Activated naive CD4-positive, alpha-beta T cell treated with anti-CD3 and anti-CD28 coated beads for 36 hours (primary cell): ENCODE data around the gene VSNL1. TPM values are rescaled to one million over a fixed set of nuclear protein-coding genes. Genes with fewer than 3 reads are reported as not detected.

Source experiments
- CTCF ChIA-PET: fragments of 350-600 bp; sonication (Branson Sonifier 250); formaldehyde crosslinking; loops from one replicate; lab custom pipeline; 2021; ENCODE audit warnings: antibody characterized with exemption; lab: Charles Lee
- DNase-seq: peaks from one replicate; pipeline ENCODE4 v3.0.0-alpha.2; 2020
- H3K27ac Mint-ChIP-seq: one replicate; pipeline ENCODE4 v1.8.0; 2021; ENCODE audit warnings: mild to moderate bottlenecking, mixed read lengths
- H3K27me3 Mint-ChIP-seq: one replicate; pipeline ENCODE4 v1.8.0; 2021; ENCODE audit warnings: low read depth, mixed read lengths
- H3K36me3 Mint-ChIP-seq: one replicate; pipeline ENCODE4 v1.8.0; 2021; ENCODE audit warnings: low read depth, mixed read lengths
- H3K4me1 Mint-ChIP-seq: one replicate; pipeline ENCODE4 v1.8.0; 2021; ENCODE audit warnings: low read depth, mixed read lengths
- H3K4me3 Mint-ChIP-seq: one replicate; pipeline ENCODE4 v1.8.0; 2021; ENCODE audit warnings: mild to moderate bottlenecking, moderate library complexity, mixed read lengths
- H3K9me3 Mint-ChIP-seq: one replicate; pipeline ENCODE4 v1.8.0; 2021; ENCODE audit warnings: mixed read lengths
- intact Hi-C: fragments of 100-400 bp; cut with micrococcal nuclease; formaldehyde crosslinking; loops from one replicate; pipeline ENCODE4 v1.15.1; 2023
- total RNA-seq, 2 experiments: library from RNA; stranded (reverse); gene quantifications; one replicate each; pipeline ENCODE4 v1.2.3, GENCODE V29; 2021

Gene VSNL1
- total RNA-seq, 2 experiments from 2014 or later: not detected

DNA sequence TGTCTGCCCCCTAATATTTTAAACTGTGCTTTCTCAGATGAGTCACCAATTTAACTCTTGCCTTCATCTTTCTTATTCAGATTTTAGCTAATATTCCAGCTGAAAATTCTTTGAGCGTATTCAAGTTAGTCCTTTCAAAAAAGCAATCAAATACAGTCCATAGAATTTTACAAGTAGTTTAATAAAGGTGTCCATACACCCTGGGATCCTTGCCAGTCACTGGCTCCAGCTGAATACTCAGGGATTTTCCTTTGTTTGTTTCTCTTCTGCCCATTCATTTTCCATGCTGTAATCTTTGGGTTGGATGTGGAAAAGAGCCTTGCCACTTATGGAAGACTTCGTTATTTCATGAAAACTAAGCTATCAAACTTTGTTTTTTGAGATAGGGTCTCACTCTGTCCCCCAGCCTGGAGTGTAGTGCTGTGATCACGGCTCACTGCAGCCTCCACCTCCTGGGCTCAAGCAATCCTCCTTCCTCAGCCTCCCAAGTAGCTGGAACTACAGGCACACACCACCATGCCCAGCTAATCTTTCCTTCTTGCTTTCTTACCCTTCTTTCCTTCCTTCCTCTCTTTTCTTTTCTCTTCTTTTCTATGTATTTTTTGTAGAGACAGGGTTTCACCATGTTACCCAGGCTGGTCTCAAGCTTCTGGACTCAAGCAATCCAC is 34.0 kb downstream of the VSNL1 start:
- Mint-ChIP-seq H3K27me3 (peaks cover 6% of the 10 kb centered on the region), H3K27ac (no peak overlapping the region), H3K36me3 (no peaks in the 10 kb centered on the region), H3K4me3 (no peak overlapping the region), H3K4me1 (no peaks in the 10 kb centered on the region), H3K9me3 (no peaks in the 10 kb centered on the region)
- DNase-seq: no peak
- CTCF ChIA-PET: interaction anchor here (0.8 kb wide), 1 partner anchor 17 kb away, joined by 4 read pairs; no protein-coding TSS in a partner anchor
- intact Hi-C loops: no loop called here

DNA sequence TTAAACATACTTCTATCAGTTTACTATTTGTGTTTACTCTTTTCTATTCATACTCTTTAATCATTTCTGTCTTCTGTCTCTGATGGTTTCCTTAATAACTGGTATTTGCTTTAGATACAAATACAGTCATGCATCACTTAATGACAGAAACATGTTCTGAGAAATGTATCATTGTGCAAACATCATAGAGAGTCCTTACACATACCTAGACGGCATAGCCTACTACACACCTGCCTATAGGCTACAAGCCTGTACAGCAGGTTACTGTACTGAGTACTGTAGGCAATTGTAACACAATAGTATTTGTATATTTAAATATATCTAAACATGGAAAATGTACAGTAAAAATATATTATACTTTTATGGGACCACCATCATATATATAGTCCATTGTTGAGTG is 36.3 kb downstream of the VSNL1 start:
- no peaks in the 10 kb centered on the region for H3K9me3 Mint-ChIP-seq
- CTCF ChIA-PET: interaction anchor here (0.6 kb wide), 1 partner anchor 53 kb away, joined by 3 read pairs; no protein-coding TSS in a partner anchor
- no peak overlapping the region for H3K27ac Mint-ChIP-seq
- intact Hi-C loops: no loop called here
- no peak overlapping the region for H3K4me3 Mint-ChIP-seq
- H3K27me3 Mint-ChIP-seq: peaks cover 6% of the 10 kb centered on the region
- no peak for DNase-seq
- no peaks in the 10 kb centered on the region for H3K36me3 Mint-ChIP-seq
- no peaks in the 10 kb centered on the region for H3K4me1 Mint-ChIP-seq

- H3K36me3 Mint-ChIP-seq: no peaks in the 10 kb centered on the region
- intact Hi-C loops: no loop called here
- H3K4me3 Mint-ChIP-seq: no peak overlapping the region
- peaks cover 6% of the 10 kb centered on the region for H3K27me3 Mint-ChIP-seq
- no peaks in the 10 kb centered on the region for H3K9me3 Mint-ChIP-seq
- no peaks in the 10 kb centered on the region for H3K4me1 Mint-ChIP-seq
- CTCF ChIA-PET: no interaction called here
- DNase-seq: no peak
- no peak overlapping the region for H3K27ac Mint-ChIP-seq
Observed at GRCh38 chr2:17578466-17578928, 38.0 kb downstream of the VSNL1 start.

GRCh38 chr2:17579605-17580318 is 39.3 kb downstream of the VSNL1 start:
- CTCF ChIA-PET: no interaction called here
- intact Hi-C loops: no loop called here

DNA sequence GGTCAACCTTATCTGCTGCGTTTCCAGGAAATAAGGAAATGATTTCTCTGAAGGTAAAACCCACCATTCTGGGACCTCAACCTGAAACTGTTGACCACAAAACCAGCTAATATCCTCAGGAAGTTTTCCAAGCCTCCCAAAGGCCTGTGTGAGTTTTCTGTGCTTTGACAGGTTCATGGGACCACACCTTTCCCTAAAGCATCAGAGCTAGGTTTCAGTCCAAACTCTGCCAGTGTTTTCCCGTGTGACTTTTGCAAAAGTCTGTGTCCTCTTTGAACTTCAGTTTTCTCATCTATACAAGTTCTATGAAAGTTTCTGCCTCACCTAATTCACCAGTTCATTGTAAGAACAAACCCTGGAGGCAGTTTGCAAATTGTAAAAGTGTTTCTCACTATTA is 39.8 kb downstream of the VSNL1 start:
- CTCF ChIA-PET: no interaction called here
- Mint-ChIP-seq H3K27ac (no peak overlapping the region), H3K4me3 (no peak overlapping the region), H3K36me3 (no peaks in the 10 kb centered on the region), H3K9me3 (no peaks in the 10 kb centered on the region), H3K4me1 (no peaks in the 10 kb centered on the region), H3K27me3 (peaks cover 6% of the 10 kb centered on the region)
- DNase-seq: no peak
- intact Hi-C loops: no loop called here

More at GRCh38 chr2:17579605-17580318, 39.3 kb downstream of the VSNL1 start:
- no peaks in the 10 kb centered on the region for H3K36me3 Mint-ChIP-seq
- H3K27me3 Mint-ChIP-seq: peaks cover 6% of the 10 kb centered on the region
- H3K4me1 Mint-ChIP-seq: no peaks in the 10 kb centered on the region
- no peak for DNase-seq
- no peak overlapping the region for H3K4me3 Mint-ChIP-seq
- H3K27ac Mint-ChIP-seq: no peak overlapping the region
- no peaks in the 10 kb centered on the region for H3K9me3 Mint-ChIP-seq

GRCh38 chr2:17581831-17582230 is 41.3 kb downstream of the VSNL1 start:
- intact Hi-C loops: no loop called here
- CTCF ChIA-PET: no interaction called here
- Mint-ChIP-seq H3K27me3 (peaks cover 2% of the 10 kb centered on the region), H3K4me3 (no peak overlapping the region), H3K9me3 (no peaks in the 10 kb centered on the region), H3K36me3 (no peaks in the 10 kb centered on the region), H3K27ac (no peak overlapping the region), H3K4me1 (no peaks in the 10 kb centered on the region)
- DNase-seq: no peak

DNA sequence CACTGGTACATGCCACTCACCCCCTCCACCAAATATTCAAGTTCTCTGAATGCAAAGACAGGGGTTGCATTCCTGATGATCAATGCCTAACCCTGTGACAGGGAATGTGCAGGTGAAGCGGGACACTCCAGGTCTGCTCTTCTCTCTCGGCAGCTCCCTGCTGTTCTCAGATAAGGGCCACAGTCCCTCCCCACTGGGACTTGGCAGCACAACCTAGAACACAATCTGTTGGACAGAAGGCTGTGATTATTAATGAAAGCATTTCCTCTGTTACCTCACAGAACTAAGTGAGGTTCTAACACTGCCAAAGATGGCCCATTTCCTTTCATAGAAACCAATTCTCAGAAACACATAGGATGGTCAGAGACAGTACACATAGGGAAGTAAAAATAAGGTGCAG is 42.7 kb downstream of the VSNL1 start:
- CTCF ChIA-PET: interaction anchor here (0.6 kb wide), 1 partner anchor 928 kb away, joined by 4 read pairs; no protein-coding TSS in a partner anchor
- Mint-ChIP-seq H3K27me3 (peaks cover under 1% of the 10 kb centered on the region), H3K36me3 (no peaks in the 10 kb centered on the region), H3K9me3 (no peaks in the 10 kb centered on the region), H3K4me3 (no peak overlapping the region), H3K4me1 (no peaks in the 10 kb centered on the region), H3K27ac (no peak overlapping the region)
- intact Hi-C loops: no loop called here
- no peak for DNase-seq

GRCh38 chr2:17583646-17584045 is 43.1 kb downstream of the VSNL1 start:
- no peaks in the 10 kb centered on the region for H3K4me1 Mint-ChIP-seq
- H3K36me3 Mint-ChIP-seq: no peaks in the 10 kb centered on the region
- CTCF ChIA-PET: interaction anchor here (0.6 kb wide), 1 partner anchor 928 kb away, joined by 4 read pairs; no protein-coding TSS in a partner anchor
- no peak overlapping the region for H3K27ac Mint-ChIP-seq
- no peak overlapping the region for H3K4me3 Mint-ChIP-seq
- H3K27me3 Mint-ChIP-seq: no peaks in the 10 kb centered on the region
- no peaks in the 10 kb centered on the region for H3K9me3 Mint-ChIP-seq
- DNase-seq: no peak
- intact Hi-C loops: no loop called here

DNA sequence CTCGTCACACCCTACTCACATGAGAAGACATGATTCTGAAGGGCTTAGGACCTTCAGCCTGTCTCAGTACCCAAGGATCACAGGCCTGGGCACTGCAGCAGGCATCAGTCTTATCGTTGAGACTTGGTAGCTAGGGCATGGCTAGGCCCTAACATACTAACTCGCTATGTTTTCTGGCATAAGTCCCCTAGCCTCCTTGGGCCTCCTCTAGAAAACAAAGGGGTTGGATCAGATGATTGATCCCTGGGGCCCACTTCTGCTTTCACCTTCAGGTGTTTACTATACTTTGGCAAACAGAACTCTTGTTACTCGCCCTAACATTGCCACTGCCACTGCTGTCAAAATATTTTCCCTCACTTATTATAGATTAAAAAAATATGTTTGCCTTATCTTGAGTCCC is 44.2 kb downstream of the VSNL1 start:
- CTCF ChIA-PET: no interaction called here
- H3K4me3 Mint-ChIP-seq: no peak overlapping the region
- intact Hi-C loops: no loop called here

DNA sequence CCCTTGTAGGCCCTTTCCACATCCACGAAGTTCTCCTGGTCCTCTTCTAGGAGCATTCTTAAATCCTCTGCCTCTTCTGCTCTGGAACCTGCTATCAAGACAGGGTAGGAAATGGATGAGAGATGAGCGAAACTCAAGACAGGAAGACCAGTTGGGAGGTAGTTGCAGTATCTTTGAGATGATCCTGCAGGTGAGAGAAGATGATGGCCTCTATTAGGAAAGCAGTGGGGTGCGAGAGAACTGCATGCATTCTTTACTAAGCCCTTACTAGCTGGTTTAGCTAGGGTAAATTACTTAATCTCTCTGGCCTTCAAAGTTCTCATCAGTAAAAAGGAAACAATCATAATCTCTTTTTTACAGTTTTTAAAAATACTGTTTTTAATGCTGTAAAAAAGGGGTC is 47.0 kb downstream of the VSNL1 start:
- peaks cover 2% of the 10 kb centered on the region for H3K27me3 Mint-ChIP-seq
- no peaks in the 10 kb centered on the region for H3K4me1 Mint-ChIP-seq

More for the DNA sequence above, 44.2 kb downstream of the VSNL1 start:
- Mint-ChIP-seq H3K27ac (no peak overlapping the region), H3K27me3 (no peaks in the 10 kb centered on the region), H3K36me3 (no peaks in the 10 kb centered on the region), H3K4me1 (no peaks in the 10 kb centered on the region), H3K9me3 (no peaks in the 10 kb centered on the region)
- DNase-seq: no peak

DNA sequence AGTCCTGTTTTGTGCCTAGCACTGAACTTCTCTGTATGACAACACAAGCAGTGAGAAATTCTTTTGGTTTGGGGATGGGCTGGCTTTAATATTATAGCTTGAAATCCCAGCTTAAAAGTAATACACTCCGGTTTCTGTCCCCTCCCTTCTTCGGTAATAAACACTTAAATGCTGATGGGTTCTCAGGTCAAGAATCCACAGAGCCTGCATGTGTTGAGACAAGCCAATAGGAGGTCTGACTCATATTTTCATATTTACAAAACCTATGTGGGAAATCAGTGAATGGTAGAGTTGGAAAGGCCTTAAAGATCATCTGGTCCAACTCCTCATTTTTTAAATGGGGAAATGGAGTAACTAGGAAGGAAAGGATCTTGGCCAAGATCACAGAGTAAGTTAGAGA is 47.5 kb downstream of the VSNL1 start:
- no peaks in the 10 kb centered on the region for H3K36me3 Mint-ChIP-seq
- intact Hi-C loops: no loop called here
- H3K27me3 Mint-ChIP-seq: peaks cover 2% of the 10 kb centered on the region
- CTCF ChIA-PET: no interaction called here
- no peaks in the 10 kb centered on the region for H3K9me3 Mint-ChIP-seq
- no peak for DNase-seq
- H3K4me1 Mint-ChIP-seq: no peaks in the 10 kb centered on the region
- no peak overlapping the region for H3K27ac Mint-ChIP-seq
- no peak overlapping the region for H3K4me3 Mint-ChIP-seq

More for the DNA sequence above, 47.0 kb downstream of the VSNL1 start:
- H3K9me3 Mint-ChIP-seq: no peaks in the 10 kb centered on the region
- no peak for DNase-seq
- CTCF ChIA-PET: no interaction called here
- intact Hi-C loops: no loop called here
- no peak overlapping the region for H3K27ac Mint-ChIP-seq
- no peaks in the 10 kb centered on the region for H3K36me3 Mint-ChIP-seq
- no peak overlapping the region for H3K4me3 Mint-ChIP-seq

- H3K36me3 Mint-ChIP-seq: no peaks in the 10 kb centered on the region
Observed at GRCh38 chr2:17589406-17590035, 49.0 kb downstream of the VSNL1 start.

More at GRCh38 chr2:17589406-17590035, 49.0 kb downstream of the VSNL1 start:
- no peaks in the 10 kb centered on the region for H3K9me3 Mint-ChIP-seq
- no peak overlapping the region for H3K27ac Mint-ChIP-seq
- CTCF ChIA-PET: no interaction called here
- no peaks in the 10 kb centered on the region for H3K4me1 Mint-ChIP-seq
- no peak for DNase-seq
- H3K27me3 Mint-ChIP-seq: peaks cover 5% of the 10 kb centered on the region
- intact Hi-C loops: no loop called here
- H3K4me3 Mint-ChIP-seq: no peak overlapping the region
